Activated T-cell treated with anti-CD3 and anti-CD28 coated beads for 24 hours (primary cell): ENCODE measurements around the gene KITLG.
"Not testable (repeated sequence)": the region's sequence is repeated elsewhere in the genome, so short reads cannot be mapped to it uniquely, and the experiment has no call there.

Experiments used
- DNase-seq: peaks from one replicate; pipeline ENCODE4 v3.0.0-alpha.2; 2020; ENCODE audit warnings: low read depth

Gene KITLG

GRCh38 chr12:88539893-88540292 lies 40.4 kb downstream of the KITLG start:
- no peak for DNase-seq

DNA sequence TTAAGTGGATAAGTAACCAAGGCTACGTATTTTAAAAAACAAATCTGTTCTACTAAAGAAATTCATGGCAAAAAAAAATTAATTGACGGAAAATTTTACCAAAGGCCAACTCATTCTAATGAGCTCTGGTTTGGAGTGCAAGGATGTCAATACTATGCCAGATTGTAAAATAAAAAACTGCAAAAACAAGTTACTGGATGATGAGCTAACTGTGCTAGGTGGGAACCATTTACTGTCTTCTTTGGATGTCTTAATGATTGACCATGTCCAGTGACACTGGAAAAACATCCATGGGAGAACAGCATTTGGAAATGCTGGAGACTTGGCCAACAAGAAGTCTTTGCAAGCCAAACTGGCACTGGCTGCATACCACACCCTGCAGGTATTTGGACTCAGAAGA lies 41.6 kb downstream of the KITLG start:
- no peak for DNase-seq

- no peak for DNase-seq
Measured at GRCh38 chr12:88538250-88538649, 42.0 kb downstream of the KITLG start.

DNA sequence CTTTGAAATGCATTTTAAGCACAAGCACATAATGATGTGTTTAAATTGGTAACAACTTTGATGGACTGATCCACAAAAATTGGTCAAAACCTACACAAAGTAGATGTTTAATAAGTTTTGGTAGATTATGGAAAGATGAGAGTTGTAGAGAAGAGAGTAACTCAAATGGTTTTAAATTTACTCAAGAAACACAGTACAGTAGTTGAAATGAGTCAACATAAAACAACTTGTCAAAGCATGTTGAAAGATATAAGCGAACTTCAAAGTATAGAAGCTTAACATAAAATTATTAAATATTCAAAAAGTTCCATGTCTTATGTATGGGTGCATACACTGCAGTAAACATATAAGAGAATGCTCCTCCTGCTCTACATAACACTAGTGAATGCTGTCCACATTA lies 49.4 kb downstream of the KITLG start:
- DNase-seq: no peak

DNA sequence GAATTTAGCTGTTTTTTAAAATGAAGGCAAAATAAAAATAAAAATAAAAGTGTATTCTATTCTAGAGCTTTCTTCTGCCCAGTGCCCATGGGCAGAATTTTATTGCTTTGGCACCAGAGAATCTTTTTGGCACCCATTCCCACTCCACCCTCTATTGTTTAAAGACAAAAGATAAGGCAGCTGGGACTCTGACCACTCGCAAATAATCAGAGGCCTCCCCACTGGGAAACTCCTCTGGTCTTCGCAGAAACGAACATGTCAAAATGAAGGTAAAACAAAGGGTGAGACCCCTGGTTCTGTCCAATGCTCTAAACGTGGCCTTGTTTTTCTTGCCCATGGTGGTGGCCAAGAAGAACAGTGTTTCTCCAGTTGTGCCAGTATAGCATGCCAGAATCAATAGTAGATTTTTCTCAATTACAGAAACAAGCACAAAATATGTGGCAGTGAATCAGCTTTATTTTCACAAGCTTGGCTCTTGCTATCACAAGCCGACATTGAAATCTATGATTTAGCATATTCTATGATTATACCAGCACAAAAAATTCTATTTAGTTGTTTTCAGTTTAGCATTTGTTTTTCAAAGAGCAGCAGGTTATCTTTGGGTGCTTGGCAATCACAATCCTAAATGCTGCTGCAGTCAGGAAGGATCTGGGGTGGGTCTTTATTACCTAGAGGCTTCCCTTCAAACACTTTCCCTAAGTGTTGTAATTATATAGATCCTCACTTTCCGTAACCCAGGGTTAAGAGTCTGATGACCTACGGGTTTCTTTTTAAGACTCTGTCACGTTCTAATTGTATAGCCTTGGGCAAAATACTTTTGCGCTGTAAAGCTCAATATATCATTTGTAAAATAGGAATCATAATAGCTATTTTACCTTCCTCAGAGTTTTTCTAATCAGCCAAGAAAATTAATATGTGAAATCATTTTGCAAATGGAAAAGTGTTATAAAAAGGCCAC lies 50.5 kb downstream of the KITLG start:
- no peak for DNase-seq

DNA sequence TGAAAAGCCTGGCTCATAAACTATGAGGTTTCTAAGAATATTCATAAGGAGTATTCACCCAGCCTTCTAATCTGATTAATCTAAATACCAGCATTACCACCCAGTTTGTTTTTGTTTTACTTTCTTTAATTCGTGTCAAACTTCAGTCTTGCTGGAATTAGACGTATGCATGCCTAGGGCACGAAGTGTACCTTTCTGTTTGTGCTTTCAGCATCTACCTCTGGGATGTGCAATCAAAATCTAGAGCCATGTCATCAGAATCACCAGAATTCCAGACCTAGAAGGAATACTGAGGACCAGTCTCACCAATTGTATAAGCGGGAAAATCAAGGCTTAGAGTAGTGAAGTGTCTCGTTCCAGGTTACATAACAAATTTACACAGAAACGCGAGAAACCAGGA lies 57.3 kb downstream of the KITLG start:
- no peak for DNase-seq

- DNase-seq: no peak
Measured at GRCh38 chr12:88520436-88520820, 59.8 kb downstream of the KITLG start.

GRCh38 chr12:88519802-88520435 lies 60.4 kb downstream of the KITLG start:
- no peak for DNase-seq

DNA sequence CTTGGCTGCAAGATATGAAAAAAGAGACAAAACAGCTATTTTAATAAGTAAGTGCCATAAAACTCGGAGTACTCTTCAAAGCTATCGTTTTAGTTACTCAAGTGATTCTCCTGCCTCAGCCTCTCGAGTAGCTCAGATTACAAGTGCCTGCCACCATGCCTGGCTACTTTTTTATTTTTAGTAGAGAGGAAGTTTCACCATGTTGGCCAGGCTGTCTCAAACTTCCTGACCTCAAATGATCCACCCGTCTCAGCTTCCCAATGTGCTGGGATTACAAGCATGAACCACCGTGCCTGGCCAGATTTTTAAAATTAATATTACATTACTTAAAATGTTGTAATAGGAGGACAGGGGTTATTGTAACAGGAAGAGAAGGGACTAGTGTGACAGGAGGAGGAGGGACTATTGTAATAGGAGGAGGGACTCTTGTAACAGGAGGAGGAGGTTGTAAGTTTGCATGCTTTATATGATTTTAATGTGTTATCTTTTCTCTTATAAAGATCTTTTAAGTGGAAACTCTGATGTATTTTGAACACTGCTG lies 61.3 kb downstream of the KITLG start:
- DNase-seq: no peak

DNA sequence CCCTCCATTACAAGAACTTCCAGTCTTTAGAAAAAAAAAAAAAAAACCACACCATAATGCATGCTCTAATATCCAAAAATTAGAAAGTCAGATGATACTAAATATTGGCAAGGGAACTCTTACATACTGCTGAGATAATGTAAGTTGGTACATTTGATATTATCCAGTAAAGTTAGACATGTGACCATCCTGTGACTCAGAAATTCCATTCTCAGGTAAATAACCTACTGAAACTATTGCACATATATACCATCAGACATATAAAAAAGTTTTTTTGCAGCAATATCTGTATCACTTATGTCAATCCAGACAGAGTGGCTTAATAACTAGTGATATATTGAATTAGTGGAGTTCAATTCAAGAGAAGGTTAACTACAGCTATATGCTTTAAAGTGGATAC lies 63.5 kb downstream of the KITLG start:
- DNase-seq: no peak

GRCh38 chr12:88510843-88511242 lies 69.4 kb downstream of the KITLG start:
- DNase-seq: no peak

DNA sequence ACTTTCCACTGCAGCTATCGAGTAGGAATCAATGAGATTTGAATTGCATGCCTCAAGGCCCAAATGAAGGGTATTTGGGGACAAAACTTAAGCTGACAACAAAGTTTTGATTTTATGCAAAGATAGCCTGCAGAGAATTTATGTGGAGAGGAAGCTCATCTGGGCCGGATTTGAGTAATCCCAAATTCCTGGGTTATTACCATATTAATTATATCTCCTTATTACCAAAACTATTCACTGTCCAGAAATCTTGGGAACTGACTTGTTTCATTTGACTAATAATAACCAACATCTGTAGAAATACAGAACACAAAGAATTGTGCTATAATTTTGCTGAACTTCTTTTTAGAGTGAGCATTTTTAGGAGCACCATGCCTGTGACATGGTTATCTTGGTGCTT lies 70.4 kb downstream of the KITLG start:
- no peak for DNase-seq

DNA sequence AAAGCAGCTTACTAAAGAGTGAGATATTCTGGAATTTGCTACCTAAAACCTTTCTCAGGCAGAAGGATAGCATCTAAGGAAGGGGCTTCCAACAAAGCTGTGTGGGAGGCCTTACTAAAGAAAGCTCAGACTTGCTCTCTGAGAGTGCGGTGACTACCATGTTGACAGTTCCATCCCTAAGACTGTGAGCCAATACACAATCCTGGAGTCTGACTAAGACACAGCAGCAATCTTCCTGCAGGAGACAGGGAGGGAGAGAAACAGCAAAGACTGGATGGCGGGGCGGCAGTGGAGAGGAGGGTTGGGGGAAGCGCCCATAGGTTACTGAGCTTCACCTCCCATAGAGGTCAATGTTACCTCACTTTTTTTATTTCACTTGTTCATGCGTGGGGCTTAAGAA lies 70.9 kb downstream of the KITLG start:
- no peak for DNase-seq

DNA sequence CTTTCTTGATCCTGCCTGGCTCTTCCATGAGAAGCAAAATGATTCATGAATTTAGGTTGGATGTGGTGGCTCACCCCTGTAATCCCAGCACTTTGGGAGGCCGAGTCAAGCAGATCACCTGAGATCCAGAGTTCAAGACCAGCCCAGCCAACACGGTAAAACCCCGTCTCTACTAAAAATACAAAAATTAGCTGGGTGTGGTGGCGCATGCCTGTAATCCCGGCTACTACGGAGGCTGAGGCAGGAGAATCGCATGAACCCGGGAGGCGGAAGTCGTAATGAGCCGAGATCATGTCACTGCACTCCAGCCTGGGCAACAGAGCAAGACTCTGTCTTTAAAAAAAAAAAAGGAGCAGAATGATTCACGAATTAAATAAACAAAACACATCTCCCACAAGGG lies 72.4 kb downstream of the KITLG start:
- not testable (repeated sequence) for DNase-seq

GRCh38 chr12:88507270-88507669 lies 73.0 kb downstream of the KITLG start:
- DNase-seq: no peak

- no peak for DNase-seq
Measured at GRCh38 chr12:88505696-88506095, 74.6 kb downstream of the KITLG start.

GRCh38 chr12:88503281-88503703 lies 77.0 kb downstream of the KITLG start:
- DNase-seq: no peak

DNA sequence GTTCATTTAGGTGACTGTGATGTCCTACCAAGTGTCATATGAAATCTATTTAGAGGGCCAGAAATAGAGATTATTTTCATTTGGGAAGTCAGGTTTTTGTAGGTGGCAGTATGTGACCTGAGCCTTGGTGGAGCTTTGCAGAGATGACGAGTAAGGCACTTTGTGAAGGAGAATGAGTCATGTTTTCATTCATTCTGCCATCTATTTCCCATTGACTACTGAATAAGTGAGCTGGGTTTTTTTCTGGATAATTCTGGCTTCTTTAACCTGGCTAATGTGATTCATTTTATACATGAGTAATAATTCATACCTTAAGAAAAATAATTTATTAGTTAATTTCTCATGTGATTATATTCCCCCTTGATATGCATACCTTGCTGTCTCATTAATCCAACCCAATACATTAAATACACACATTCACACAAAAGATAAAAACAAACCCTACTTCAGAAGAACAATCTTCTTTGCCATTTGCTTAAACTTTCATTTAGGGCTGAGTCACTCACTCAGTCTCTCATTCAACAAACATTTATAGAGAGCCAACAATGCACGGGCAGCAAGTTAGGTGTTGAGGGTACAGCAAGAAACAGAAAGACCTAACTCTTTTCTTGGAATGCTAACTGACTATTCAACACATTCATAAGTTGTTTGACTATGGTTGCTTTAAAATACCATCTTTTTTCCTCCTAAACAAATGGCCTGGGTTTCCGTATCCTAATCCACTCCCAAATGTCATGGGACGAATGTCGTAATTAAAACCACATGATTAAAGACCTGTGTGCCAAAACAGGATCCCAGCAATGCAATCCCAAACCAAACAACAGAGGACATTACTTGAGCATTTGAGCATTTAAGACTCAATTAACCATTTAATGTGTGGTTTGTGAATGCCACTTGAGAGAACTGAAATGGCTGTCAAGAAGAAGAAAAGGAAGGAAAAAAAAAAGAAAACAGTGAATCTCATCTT lies 78.0 kb downstream of the KITLG start:
- DNase-seq: no peak

DNA sequence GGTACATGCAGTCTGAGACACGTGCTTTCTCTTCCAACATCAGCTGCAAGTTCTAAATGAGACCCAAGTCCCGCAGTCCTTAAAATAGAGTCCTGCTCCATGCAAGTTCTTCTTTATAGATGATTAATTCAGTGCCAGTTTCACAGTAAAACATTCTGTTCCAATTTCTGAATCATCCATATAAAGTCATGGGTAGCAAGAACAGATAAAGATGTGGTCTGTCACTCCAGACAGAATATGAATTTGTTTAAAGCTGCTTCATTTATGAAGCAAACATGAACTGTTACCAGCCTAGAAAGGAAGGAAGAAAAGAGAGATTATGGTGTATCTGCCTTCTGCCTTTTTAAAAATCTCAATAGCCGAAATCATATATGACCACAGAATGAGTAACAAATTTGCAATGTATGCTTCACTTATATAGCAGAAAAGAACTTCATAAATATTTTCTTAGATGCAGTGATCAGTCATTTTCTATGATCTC lies 83.3 kb downstream of the KITLG start:
- DNase-seq: no peak

- no peak for DNase-seq
Measured at GRCh38 chr12:88496429-88496828, 83.8 kb downstream of the KITLG start.

GRCh38 chr12:88495031-88495430 lies 85.2 kb downstream of the KITLG start:
- no peak for DNase-seq

DNA sequence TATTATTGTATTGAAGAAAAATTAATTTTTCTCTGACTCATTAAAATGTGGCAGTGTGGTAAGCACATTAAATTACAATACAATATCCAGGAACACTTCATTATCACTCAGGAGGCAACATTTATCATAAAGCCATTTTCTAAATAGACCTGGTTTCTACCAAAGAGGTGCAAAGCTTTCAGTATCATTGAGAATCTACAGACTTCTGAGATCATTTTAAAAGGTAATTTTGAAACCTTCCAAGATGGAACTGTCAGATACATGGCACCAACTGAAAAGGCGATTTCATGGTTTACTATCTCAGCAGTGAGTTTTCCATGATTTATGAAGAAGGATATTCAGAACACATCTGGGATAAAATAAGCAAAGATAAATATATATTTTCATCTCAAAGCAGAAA lies 85.8 kb downstream of the KITLG start:
- DNase-seq: no peak
